ENCODE measurements around the gene PPIL4.

Gene PPIL4

GRCh38 chr6:149457316-149457884, 88.4 kb downstream of the PPIL4 start:
- no peak for DNase-seq

- no peak for DNase-seq
Observed at GRCh38 chr6:149456311-149457021, 89.4 kb downstream of the PPIL4 start.

GRCh38 chr6:149455031-149455732, 90.7 kb downstream of the PPIL4 start:
- no peak for DNase-seq

Measured in activated CD4-positive, alpha-beta T cell treated with anti-CD3 and anti-CD28 coated beads for 48 hours (primary cell).